K562 (cell line): Measurements from ENCODE around the gene SLC39A7. TPM values are rescaled to one million over a fixed set of nuclear protein-coding genes. Genes with fewer than 3 reads are reported as not detected.
A peak's percentile ranks its signal among the peaks of the same experiment; 100 is the strongest.

Experiments used
- ELF2 ChIP-seq: fragments of 250-450 bp; sonication (Bioruptor Pico); IDR thresholded peaks from 2 replicates; pipeline ENCODE4 v1.5.0; 2021; ENCODE audit warnings: mild to moderate bottlenecking
- EZH2 ChIP-seq: IDR thresholded peaks from 2 replicates; pipeline ENCODE4 v1.6.1; 2012; ENCODE audit warnings: low read depth, mild to moderate bottlenecking, inconsistent platforms, low read length, borderline replicate concordance
- NONO ChIP-seq, 2 experiments: fragments of 200-400 bp in 1 of 2; fragments of 450-650 bp in 1 of 2; formaldehyde crosslinking in 1 of 2; IDR thresholded peaks; 2 replicates each; pipeline ENCODE4 v1.6.1; 2017; ENCODE audit warnings: low read depth in 2 of 2, mild to moderate bottlenecking in 2 of 2, moderate library complexity in 2 of 2, low read length in 1 of 2
- NR2C1 ChIP-seq, 2 experiments: fragments of 450-650 bp; IDR thresholded peaks; 2 replicates each; pipeline ENCODE4 v1.6.1; 2017; ENCODE audit warnings: mild to moderate bottlenecking in 2 of 2, antibody characterized with exemption in 1 of 2, inconsistent platforms in 1 of 2, missing compliant biosample characterization in 1 of 2, missing genetic modification characterization in 1 of 2
- PML ChIP-seq: IDR thresholded peaks from 2 replicates; pipeline ENCODE4 v1.6.1; 2012; ENCODE audit warnings: low read length, inconsistent platforms
- SMAD2 ChIP-seq: fragments of 150-350 bp; IDR thresholded peaks from 2 replicates; pipeline ENCODE4 v1.6.1; 2014; ENCODE audit warnings: low read depth, mild to moderate bottlenecking, low read length
- TCF3 ChIP-seq: sonication (generic); formaldehyde crosslinking; IDR thresholded peaks from 2 replicates; pipeline ENCODE4 v1.4.0; 2020; ENCODE audit warnings: mild to moderate bottlenecking, missing genetic modification reagents
- TCFL5 ChIP-seq: fragments of 250-450 bp; sonication (Bioruptor Pico); conservative IDR thresholded peaks from 2 replicates; pipeline ENCODE4 v1.6.1; 2021; ENCODE audit warnings: mild to moderate bottlenecking, moderate library complexity, matching md5 sums
- TRIM24 ChIP-seq, 2 experiments: fragments of 450-650 bp; IDR thresholded peaks; 2 replicates each; pipeline ENCODE4 v1.6.1; 2016
- ZNF23 ChIP-seq: fragments of 250-450 bp; sonication (Bioruptor Pico); IDR thresholded peaks from 2 replicates; pipeline ENCODE4 v1.4.0; 2020; ENCODE audit warnings: mild to moderate bottlenecking
- ZNF318 ChIP-seq, 2 experiments: fragments of 450-650 bp; IDR thresholded peaks; 2 replicates each; pipeline ENCODE4 v1.6.1; 2016; ENCODE audit warnings: mild to moderate bottlenecking in 2 of 2, borderline replicate concordance in 1 of 2, low read depth in 1 of 2, moderate library complexity in 1 of 2
- ZNF436 ChIP-seq: fragments of 250-450, 450-650 bp; sonication (Bioruptor Pico); formaldehyde crosslinking; IDR thresholded peaks from 2 replicates; pipeline ENCODE4 v1.7.0; 2020; ENCODE audit warnings: mild to moderate bottlenecking
- ZNF644 ChIP-seq: fragments of 200-800 bp; sonication (Bioruptor generic); IDR thresholded peaks from 2 replicates; pipeline ENCODE4 v1.6.1; 2016; ENCODE audit warnings: low read depth, missing genetic modification characterization, missing compliant biosample characterization
- polyA plus RNA-seq, 8 experiments: library from polyadenylated mRNA; depleted of rRNA in 4 of 8; stranded (reverse) in 5 of 8; unstranded in 3 of 8; fragments of >200 nt; fragmentation: Nextera tagmentation in 2 of 8; fragmentation: Illumina TruSeq in 1 of 8; extraction: Ambion mirVana in 2 of 8; extraction: Trizol in 1 of 8; gene quantifications; 2 replicates each; pipeline versions ENCODE4 v1.2.1 to v1.2.3, GENCODE V29; 2011 to 2014; ENCODE audit warnings: inconsistent platforms in 1 of 8, missing spikeins in 1 of 8
- total RNA-seq, 7 experiments: library from RNA; depleted of rRNA in 6 of 7; stranded (reverse); fragments of >200 nt in 6 of 7; fragmentation: Illumina TruSeq in 2 of 7; extraction: Trizol in 2 of 7; gene quantifications; 2 replicates each; pipeline versions ENCODE4 v1.2.1 to v1.2.3, GENCODE V29; 2011 to 2021; ENCODE audit warnings: low replicate concordance in 1 of 7
- TF ChIP-seq, protein P1 (sequence below): sonication (generic); formaldehyde crosslinking; IDR thresholded peaks from 2 replicates; pipeline ENCODE4 v1.8.0; 2022; ENCODE audit warnings: mild to moderate bottlenecking, missing genetic modification reagents, borderline replicate concordance

SLC39A7 gene
- total and polyA plus RNA-seq, 9 of the 15 experiments (the other 6 are each of a cell fraction or from before 2014, with no cell fraction given) = 21.7 to 169 (median 121) TPM

DNA sequence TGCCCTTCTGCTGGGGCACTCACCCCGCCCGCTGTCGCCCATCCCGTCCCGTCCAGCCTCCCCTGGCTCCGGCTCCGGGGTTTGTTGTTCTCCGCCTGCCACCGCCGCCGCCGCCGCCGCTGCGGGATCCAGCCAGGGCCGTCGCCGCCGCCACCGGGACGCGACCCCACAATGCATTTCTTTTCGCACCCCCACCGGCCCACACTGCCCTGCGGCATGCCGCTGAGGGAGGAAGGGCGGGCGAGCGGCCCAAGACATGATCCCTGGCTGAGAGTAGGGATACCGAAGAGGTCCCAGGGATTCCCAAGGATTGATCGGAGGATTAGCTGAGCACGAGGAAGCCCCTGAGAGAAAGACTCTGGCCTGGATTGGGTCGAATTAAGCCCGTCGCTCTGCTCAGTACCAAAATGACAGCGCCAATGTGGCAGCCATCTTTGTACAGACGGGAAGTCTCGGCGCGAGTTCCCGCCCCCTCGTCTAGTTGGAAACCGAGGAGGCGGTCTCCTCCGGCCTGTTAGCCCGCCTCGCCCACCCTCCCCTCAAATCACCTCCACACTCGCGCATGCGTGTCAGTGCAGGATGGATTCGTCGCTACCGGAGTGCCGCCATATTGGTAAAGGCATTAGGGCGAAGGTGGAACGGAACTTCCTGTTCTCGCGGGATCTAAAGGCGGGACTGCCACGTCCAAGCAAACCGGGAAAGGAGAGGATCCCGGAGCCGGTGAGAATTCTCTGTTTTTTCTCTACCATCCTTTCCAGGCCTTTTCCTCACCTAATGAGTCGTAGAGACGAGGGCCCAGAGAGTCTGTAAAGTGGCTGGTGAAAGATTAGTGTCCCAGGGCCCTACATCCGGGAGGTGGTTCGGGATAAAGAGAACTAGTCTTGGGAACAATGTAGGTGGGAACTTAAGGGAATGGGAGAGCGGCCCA is at the start of gene SLC39A7, which contains the start of gene RXRB (continued):
- TF ChIP-seq NONO (IDR thresholded peaks at IDR 0.05; ENCODE audit: low read depth in 2 of 2, low read length in 1 of 2) (peak in 1 of 2 experiments; percentile 83; a peak in 3 of 4 replicates), TCFL5 (CRISPR knock-in tag) (no peak), TCF3 (peak; percentile 57), ZNF23 (CRISPR knock-in tag) (no peak), NR2C1 (IDR thresholded peaks at IDR 0.05) (peak; percentile 92), NR2C1 (tag; IDR thresholded peaks at IDR 0.05) (peak; percentile 95), TRIM24 (IDR thresholded peaks at IDR 0.05) (peak in 1 of 2 experiments; percentile 62; a peak in 1 of 4 replicates), ZNF644 (tag) (peak; percentile 75), ZNF436 (no peak), EZH2 (no peak), ELF2 (CRISPR knock-in tag) (0 out of 2 replicates have a peak, but pooled peaks have one; percentile 63), ZNF318 (IDR thresholded peaks at IDR 0.05; ENCODE audit: borderline replicate concordance in 1 of 2, low read depth in 1 of 2) (peak in 1 of 2 experiments; percentile 65; a peak in 1 of 4 replicates), SMAD2 (no peak), PML (peak; percentile 79; the same call in 1 of the 2 replicates)
- TF ChIP-seq, protein P1, sequence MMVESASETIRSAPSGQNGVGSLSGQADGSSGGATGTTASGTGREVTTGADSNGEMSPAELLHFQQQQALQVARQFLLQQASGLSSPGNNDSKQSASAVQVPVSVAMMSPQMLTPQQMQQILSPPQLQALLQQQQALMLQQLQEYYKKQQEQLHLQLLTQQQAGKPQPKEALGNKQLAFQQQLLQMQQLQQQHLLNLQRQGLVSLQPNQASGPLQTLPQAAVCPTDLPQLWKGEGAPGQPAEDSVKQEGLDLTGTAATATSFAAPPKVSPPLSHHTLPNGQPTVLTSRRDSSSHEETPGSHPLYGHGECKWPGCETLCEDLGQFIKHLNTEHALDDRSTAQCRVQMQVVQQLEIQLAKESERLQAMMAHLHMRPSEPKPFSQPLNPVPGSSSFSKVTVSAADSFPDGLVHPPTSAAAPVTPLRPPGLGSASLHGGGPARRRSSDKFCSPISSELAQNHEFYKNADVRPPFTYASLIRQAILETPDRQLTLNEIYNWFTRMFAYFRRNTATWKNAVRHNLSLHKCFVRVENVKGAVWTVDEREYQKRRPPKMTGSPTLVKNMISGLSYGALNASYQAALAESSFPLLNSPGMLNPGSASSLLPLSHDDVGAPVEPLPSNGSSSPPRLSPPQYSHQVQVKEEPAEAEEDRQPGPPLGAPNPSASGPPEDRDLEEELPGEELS = peak; percentile 96; the same call in 1 of the 2 replicates
